NT2/D1 (cell line): ENCODE results near the gene CFAP119.

ENCODE experiments used
- SUZ12 ChIP-seq: IDR thresholded peaks from 2 replicates; pipeline ENCODE4 v1.6.1; 2011; ENCODE audit not compliant: insufficient read length, insufficient read depth; ENCODE audit errors: extremely low read depth
- YY1 ChIP-seq: IDR thresholded peaks from 2 replicates; pipeline ENCODE4 v1.6.1; 2011; ENCODE audit not compliant: insufficient read length, insufficient read depth
- ZNF274 ChIP-seq: IDR thresholded peaks from 2 replicates; pipeline ENCODE4 v1.6.1; 2011; ENCODE audit warnings: mild to moderate bottlenecking, low read depth, low read length

GRCh38 chr16:30715750-30716445 is 46.0 kb downstream of the CFAP119 start:
- TF ChIP-seq ZNF274 (no peak), SUZ12 (no peak), YY1 (no peak)
